ENCODE results near the gene ETV3.

Gene ETV3

GRCh38 chr1:157084720-157085119 lies 53.5 kb downstream of the ETV3 start:
- Mint-ChIP-seq H3K4me1 (ENCODE audit: low read depth in 2 of 2) (no peaks in the 10 kb centered on the region), H3K27me3 (peaks cover 9 to 31% of the 10 kb centered on the region in 2 donors), H3K27ac (no peak overlapping the region), H3K9me3 (no peaks in the 10 kb centered on the region), H3K36me3 (ENCODE audit: insufficient read depth) (no peaks in the 10 kb centered on the region), H3K4me3 (no peak overlapping the region)
- ATAC-seq (replicated peaks): no peak
- no peak for DNase-seq

DNA sequence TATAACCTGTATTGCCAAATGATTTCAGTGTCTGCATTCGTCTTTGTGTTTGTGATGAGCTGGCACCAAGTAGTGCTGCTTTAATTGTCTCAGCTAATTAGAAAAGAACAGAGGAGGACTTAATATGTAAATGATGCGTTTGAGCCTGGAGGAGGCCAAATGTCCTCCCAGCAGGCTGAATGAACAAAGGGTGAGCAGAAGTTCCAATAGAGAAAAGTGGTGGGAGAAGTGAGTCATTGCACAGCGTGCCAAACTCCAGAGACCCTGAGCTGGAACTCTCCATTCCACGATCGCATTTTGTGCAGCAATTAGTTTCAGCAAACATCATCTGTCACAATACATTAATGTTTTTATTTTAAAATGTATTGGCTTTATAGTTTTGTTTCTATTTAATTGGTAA lies 56.5 kb downstream of the ETV3 start:
- no peak overlapping the region for H3K4me3 Mint-ChIP-seq
- no peaks in the 10 kb centered on the region for H3K9me3 Mint-ChIP-seq
- no peak overlapping the region for H3K27ac Mint-ChIP-seq

DNA sequence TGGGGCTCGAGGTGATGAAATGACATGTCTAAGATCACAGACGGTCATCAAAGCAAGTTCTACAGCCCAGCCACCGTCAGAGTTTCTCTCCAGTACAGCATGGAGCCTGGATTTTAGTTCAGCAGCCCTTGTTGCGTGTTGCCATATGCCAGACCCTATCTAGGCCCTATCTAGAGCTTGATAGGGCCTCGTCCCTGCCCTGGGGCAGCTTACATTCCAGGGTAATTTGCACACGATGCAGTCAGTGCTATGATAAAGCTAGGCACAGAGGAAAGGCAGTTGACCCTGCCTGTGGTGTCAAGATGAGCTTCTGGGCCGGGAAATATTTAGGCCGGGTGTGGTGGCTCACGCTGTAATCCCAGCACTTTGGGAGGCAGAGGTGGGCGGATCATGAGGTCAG lies 57.5 kb downstream of the ETV3 start:
- Mint-ChIP-seq H3K27ac (no peak overlapping the region), H3K36me3 (ENCODE audit: insufficient read depth) (peaks cover 8% of the 10 kb centered on the region), H3K27me3 (peaks cover 15 to 62% of the 10 kb centered on the region in 2 donors), H3K4me3 (no peak overlapping the region), H3K9me3 (no peaks in the 10 kb centered on the region), H3K4me1 (ENCODE audit: low read depth in 2 of 2) (no peaks in the 10 kb centered on the region)
- ATAC-seq (replicated peaks) (no peak), DNase-seq (no peak)

More for the DNA sequence above, 56.5 kb downstream of the ETV3 start:
- DNase-seq (no peak), ATAC-seq (replicated peaks) (no peak)
- no peaks in the 10 kb centered on the region for H3K4me1 Mint-ChIP-seq (ENCODE audit: low read depth in 2 of 2)
- H3K27me3 Mint-ChIP-seq: peaks cover 15 to 57% of the 10 kb centered on the region in 2 donors
- peaks cover 8% of the 10 kb centered on the region for H3K36me3 Mint-ChIP-seq (ENCODE audit: insufficient read depth)

GRCh38 chr1:157077394-157077793 lies 60.8 kb downstream of the ETV3 start:
- Mint-ChIP-seq H3K4me1 (ENCODE audit: low read depth in 2 of 2) (peaks cover 0 to 7% of the 10 kb centered on the region in 2 donors), H3K36me3 (ENCODE audit: insufficient read depth) (peaks cover 8% of the 10 kb centered on the region), H3K4me3 (no peak overlapping the region), H3K27me3 (peaks cover 24 to 62% of the 10 kb centered on the region in 2 donors), H3K27ac (no peak overlapping the region), H3K9me3 (no peaks in the 10 kb centered on the region)
- ATAC-seq (replicated peaks): no peak
- no peak for DNase-seq

DNA sequence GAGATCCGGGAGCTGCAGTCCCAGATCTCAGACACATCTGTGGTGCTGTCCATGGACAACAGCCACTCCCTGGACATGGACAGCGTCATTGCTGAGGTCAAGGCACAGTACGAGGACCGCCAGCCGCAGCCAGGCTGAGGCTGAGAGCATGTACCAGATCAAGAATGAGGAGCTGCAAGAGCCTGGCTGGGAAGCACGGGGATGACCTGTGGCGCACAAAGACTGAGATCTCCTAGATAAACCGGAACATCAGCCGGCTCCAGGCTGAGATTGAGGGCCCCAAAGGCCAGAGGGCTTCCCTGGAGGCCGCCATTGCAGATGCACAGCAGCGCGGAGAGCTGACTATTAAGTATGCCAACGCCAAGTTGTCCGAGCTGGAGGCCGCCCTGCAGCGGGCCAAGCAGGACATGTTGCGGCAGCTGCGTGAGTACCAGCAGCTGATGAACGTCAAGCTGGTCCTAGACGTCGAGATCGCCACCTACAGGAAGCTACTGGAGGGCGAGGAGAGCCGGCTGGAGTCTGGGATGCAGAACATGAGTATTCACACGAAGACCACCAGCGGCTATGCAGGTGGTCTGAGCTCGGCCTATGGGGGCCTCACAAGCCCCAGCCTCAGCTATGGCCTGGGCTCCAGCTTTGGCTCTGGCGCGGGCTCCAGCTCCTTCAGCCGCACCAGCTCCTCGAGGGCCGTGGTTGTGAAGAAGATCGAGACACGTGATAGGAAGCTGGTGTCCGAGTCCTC lies 64.1 kb downstream of the ETV3 start:
- DNase-seq (no peak), ATAC-seq (replicated peaks) (no peak)
- Mint-ChIP-seq H3K4me1 (ENCODE audit: low read depth in 2 of 2) (peaks cover 0 to 7% of the 10 kb centered on the region in 2 donors), H3K27me3 (peaks cover 20 to 45% of the 10 kb centered on the region in 2 donors), H3K9me3 (no peaks in the 10 kb centered on the region), H3K27ac (no peak overlapping the region), H3K36me3 (ENCODE audit: insufficient read depth) (peaks cover 8% of the 10 kb centered on the region), H3K4me3 (no peak overlapping the region)

All from effector memory CD8-positive, alpha-beta T cell (primary cell).